H9 (cell line): ENCODE data around the gene SMCO4. TPM values are rescaled to one million over a fixed set of nuclear protein-coding genes. Genes with fewer than 3 reads are reported as not detected.

Source experiments
- DNase-seq: peaks from one replicate; pipeline ENCODE4 v3.0.0-alpha.2; 2017
- H2AFZ ChIP-seq: one replicate; pipeline ENCODE4 v1.6.1; 2013; ENCODE audit warnings: mild to moderate bottlenecking, low read length, control low read depth, moderate library complexity
- H2AK5ac ChIP-seq: 2 replicates; pipeline ENCODE4 v1.6.1; 2013; ENCODE audit warnings: low read length, control low read depth, mixed read lengths; ENCODE audit not compliant: insufficient read length
- H2BK120ac ChIP-seq: one replicate; pipeline ENCODE4 v1.6.1; 2013; ENCODE audit warnings: low read depth, mild to moderate bottlenecking, low read length, control low read depth, inconsistent platforms; ENCODE audit not compliant: poor library complexity, severe bottlenecking
- H2BK12ac ChIP-seq: 2 replicates; pipeline ENCODE4 v1.6.1; 2013; ENCODE audit warnings: low read length, control low read depth, mixed read lengths, low read depth; ENCODE audit not compliant: insufficient read length
- H2BK15ac ChIP-seq: 2 replicates; pipeline ENCODE4 v1.6.1; 2013; ENCODE audit warnings: low read depth, low read length, control low read depth
- H2BK20ac ChIP-seq: one replicate; pipeline ENCODE4 v1.6.1; 2013; ENCODE audit warnings: low read depth, mild to moderate bottlenecking, low read length, control low read depth, inconsistent platforms; ENCODE audit not compliant: poor library complexity, severe bottlenecking
- H2BK5ac ChIP-seq: 2 replicates; pipeline ENCODE4 v1.6.1; 2013; ENCODE audit warnings: low read length, control low read depth, mixed read lengths; ENCODE audit not compliant: insufficient read length
- H3K14ac ChIP-seq: 2 replicates; pipeline ENCODE4 v1.6.1; 2013; ENCODE audit warnings: low read length, control low read depth; ENCODE audit not compliant: insufficient read depth
- H3K18ac ChIP-seq: 2 replicates; pipeline ENCODE4 v1.6.1; 2013; ENCODE audit warnings: low read depth, mild to moderate bottlenecking, mixed read lengths, low read length, control low read depth; ENCODE audit not compliant: insufficient read length
- H3K23ac ChIP-seq: 2 replicates; pipeline ENCODE4 v1.6.1; 2013; ENCODE audit warnings: low read length, control low read depth, mixed read lengths, low read depth; ENCODE audit not compliant: insufficient read length
- H3K23me2 ChIP-seq: 2 replicates; pipeline ENCODE4 v1.6.1; 2013; ENCODE audit warnings: low read depth, mild to moderate bottlenecking, mixed read lengths, low read length, control low read depth; ENCODE audit not compliant: insufficient read length, poor library complexity, severe bottlenecking
- H3K27ac ChIP-seq: 2 replicates; pipeline ENCODE4 v1.5.1; 2013; ENCODE audit warnings: low read length, control low read depth, mixed read lengths, low read depth; ENCODE audit not compliant: insufficient read length
- H3K27me3 ChIP-seq: 2 replicates; pipeline ENCODE4 v1.6.1; 2013; ENCODE audit warnings: low read length, control low read depth, inconsistent platforms; ENCODE audit not compliant: insufficient read depth
- H3K4ac ChIP-seq: 2 replicates; pipeline ENCODE4 v1.6.1; 2013; ENCODE audit warnings: low read depth, mild to moderate bottlenecking, control low read depth, inconsistent platforms, low read length, moderate library complexity
- H3K4me1 ChIP-seq: 2 replicates; pipeline ENCODE4 v1.6.1; 2013; ENCODE audit warnings: low read length, control low read depth, inconsistent platforms; ENCODE audit not compliant: insufficient read depth
- H3K4me2 ChIP-seq: 2 replicates; pipeline ENCODE4 v1.6.1; 2013; ENCODE audit warnings: low read length, control low read depth, mixed read lengths; ENCODE audit not compliant: insufficient read length, insufficient read depth
- H3K56ac ChIP-seq: 2 replicates; pipeline ENCODE4 v1.6.1; 2013; ENCODE audit warnings: low read depth, mild to moderate bottlenecking, mixed read lengths, low read length, control low read depth; ENCODE audit not compliant: insufficient read length
- H3K79me1 ChIP-seq: 2 replicates; pipeline ENCODE4 v1.6.1; 2013; ENCODE audit warnings: low read depth, mild to moderate bottlenecking, moderate library complexity, low read length, control low read depth, inconsistent platforms; ENCODE audit not compliant: insufficient read depth, poor library complexity, severe bottlenecking
- H3K79me2 ChIP-seq: 2 replicates; pipeline ENCODE4 v1.6.1; 2013; ENCODE audit warnings: low read length, control low read depth, inconsistent platforms; ENCODE audit not compliant: insufficient read depth
- H3K9ac ChIP-seq: 2 replicates; pipeline ENCODE4 v1.6.1; 2013; ENCODE audit warnings: low read length, control low read depth, mixed read lengths; ENCODE audit not compliant: insufficient read length; ENCODE audit errors: extremely low read depth
- H3K9me3 ChIP-seq: one replicate; pipeline ENCODE4 v1.6.1; 2013; ENCODE audit warnings: low read depth, low read length, inconsistent platforms; ENCODE audit not compliant: control insufficient read depth
- H3T11ph ChIP-seq: one replicate; pipeline ENCODE4 v1.6.1; 2013; ENCODE audit warnings: mild to moderate bottlenecking, low read length, control low read depth, inconsistent platforms
- H4K20me1 ChIP-seq: one replicate; pipeline ENCODE4 v1.6.1; 2013; ENCODE audit not compliant: control insufficient read depth, insufficient read length, insufficient read depth
- H4K5ac ChIP-seq: 2 replicates; pipeline ENCODE4 v1.6.1; 2013; ENCODE audit warnings: low read depth, mild to moderate bottlenecking, mixed read lengths, low read length, control low read depth; ENCODE audit not compliant: insufficient read length
- H4K8ac ChIP-seq: replicated peaks from 2 replicates; pipeline ENCODE4 v1.6.1; 2013; ENCODE audit warnings: low read length, control low read depth, mixed read lengths, low read depth; ENCODE audit not compliant: insufficient read length
- H4K91ac ChIP-seq: 2 replicates; pipeline ENCODE4 v1.6.1; 2013; ENCODE audit warnings: low read depth, mild to moderate bottlenecking, moderate library complexity, mixed read lengths, low read length, control low read depth; ENCODE audit not compliant: insufficient read length
- H3K27ac Mint-ChIP-seq, 3 experiments: 2 replicates in 2 of 3; 3 replicates in 1 of 3; pipeline ENCODE4 v1.8.0; 2020 to 2021; ENCODE audit warnings: mixed read lengths in 3 of 3, mild to moderate bottlenecking in 1 of 3, moderate library complexity in 1 of 3
- H3K27me3 Mint-ChIP-seq: 2 replicates; pipeline ENCODE4 v1.8.0; 2021; ENCODE audit warnings: low read depth, mild to moderate bottlenecking, moderate library complexity, mixed read lengths
- H3K36me3 Mint-ChIP-seq, 3 experiments: 2 replicates in 2 of 3; 3 replicates in 1 of 3; pipeline ENCODE4 v1.8.0; 2020 to 2021; ENCODE audit warnings: low read depth in 3 of 3, mixed read lengths in 3 of 3; ENCODE audit not compliant: insufficient read depth in 1 of 3
- H3K4me1 Mint-ChIP-seq, 2 experiments: 2 replicates each; pipeline ENCODE4 v1.8.0; 2020; ENCODE audit warnings: mixed read lengths in 2 of 2
- H3K4me3 Mint-ChIP-seq, 2 experiments: 2 replicates in 1 of 2; 3 replicates in 1 of 2; pipeline ENCODE4 v1.8.0; 2020 to 2021; ENCODE audit warnings: mild to moderate bottlenecking in 2 of 2, mixed read lengths in 2 of 2, moderate library complexity in 1 of 2
- H3K9me3 Mint-ChIP-seq, 2 experiments: 2 replicates in 1 of 2; 3 replicates in 1 of 2; pipeline ENCODE4 v1.8.0; 2020; ENCODE audit warnings: mild to moderate bottlenecking in 2 of 2, mixed read lengths in 2 of 2, moderate library complexity in 1 of 2
- CTCF ChIP-seq: fragments of 200-600 bp; sonication (generic); conservative IDR thresholded peaks from 3 replicates; pipeline ENCODE4 v1.8.0; 2021; ENCODE audit warnings: antibody characterized with exemption, mild to moderate bottlenecking
- WGBS: extraction: QIAGEN DNeasy Blood & Tissue Kit; methylation state at CpG from one replicate; pipeline ENCODE4 v1.1.7; 2013; ENCODE audit warnings: missing lambda C conversion rate, low lambda C conversion rate, mixed read lengths; ENCODE audit not compliant: insufficient read length; ENCODE audit errors: extremely low coverage; 5-methylcytosine and 5-hydroxymethylcytosine counted together
- total RNA-seq: library from RNA; stranded (reverse); gene quantifications from 2 replicates; pipeline ENCODE4 v1.2.1, GENCODE V29; 2021

The SMCO4 gene
- total RNA-seq, 1 experiment from 2014 or later: 35.6 TPM

- Histone ChIP-seq H3K9ac (peak overlapping the region; percentile 25), H4K5ac (no peak overlapping the region), H4K91ac (no peak overlapping the region), H2BK120ac (no peak overlapping the region), H2AK5ac (no peak overlapping the region), H3K27me3 (no peaks in the 10 kb centered on the region), H2BK15ac (no peak overlapping the region), H3K4me1 (peaks cover 3% of the 10 kb centered on the region; the same call in 1 of the 2 replicates), H4K8ac (no peak overlapping the region), H4K20me1 (no peaks in the 10 kb centered on the region), H3K4me2 (peak overlapping the region; percentile 83), H3K23ac (no peak overlapping the region), H2BK20ac (no peak overlapping the region), H3K79me1 (no peaks in the 10 kb centered on the region), H3K18ac (no peak overlapping the region), H3T11ph (no peak overlapping the region), H3K9me3 (no peaks in the 10 kb centered on the region), H2AFZ (no peak overlapping the region), H3K56ac (no peak overlapping the region), H3K27ac (no peak overlapping the region), H3K79me2 (peaks cover 5% of the 10 kb centered on the region; the same call in 1 of the 2 replicates), H3K23me2 (peaks cover 9% of the 10 kb centered on the region), H2BK5ac (no peak overlapping the region), H3K4ac (no peak overlapping the region), H2BK12ac (no peak overlapping the region), H3K14ac (peak overlapping the region; percentile 71)
- Mint-ChIP-seq H3K27me3 (no peaks in the 10 kb centered on the region; the same call in 1 of the 2 replicates), H3K9me3 (no peaks in the 10 kb centered on the region), H3K4me1 (peaks cover 53 to 67% of the 10 kb centered on the region in 2 experiments), H3K4me3 (peak overlapping the region; percentile 82 to 88), H3K27ac (peak overlapping the region in 2 of 3 experiments; percentile 35 to 89; a peak in 4 of 7 replicates), H3K36me3 (no peaks in the 10 kb centered on the region; a peak in 1 of 7 replicates)
- DNase-seq: peak; percentile 72
- no peak for TF ChIP-seq CTCF
- WGBS: no CpG with 5 or more reads among the region's 29 CpGs
These were observed 1.0 kb downstream of the SMCO4 start for GRCh38 chr11:93541884-93542810.
